Erythroblast (primary cell): Measurements from ENCODE around the gene PKP2.

Experiments used
- GATA1 ChIP-seq: IDR thresholded peaks from 2 replicates; pipeline ENCODE4 v1.6.1; 2011; ENCODE audit warnings: low read depth, mild to moderate bottlenecking, control low read depth, low read length, moderate library complexity
- POLR2A ChIP-seq: IDR thresholded peaks from 2 replicates; pipeline ENCODE4 v1.6.1; 2011; ENCODE audit warnings: mild to moderate bottlenecking, low read length

- TF ChIP-seq POLR2A: no peak
- TF ChIP-seq GATA1: no peak
Observed at GRCh38 chr12:32854716-32855115, 41.9 kb downstream of the PKP2 start.
